A673 (cell line): Measurements from ENCODE around the gene NDUFB11. TPM values are rescaled to one million over a fixed set of nuclear protein-coding genes. Genes with fewer than 3 reads are reported as not detected.

Source experiments
- BruUV-seq: library from RNA; stranded (reverse); fragments of 400-500 nt; replicated peaks from 2 replicates; lab custom pipeline; 2021; lab: Mats Ljungman, UMichigan
- CTCF ChIA-PET: fragments of 300-600 bp; sonication (Branson Sonifier 250); formaldehyde crosslinking; loops from one replicate; lab custom pipeline; 2022; ENCODE audit warnings: antibody characterized with exemption; lab: Charles Lee
- POLR2A ChIA-PET: fragments of 300-600 bp; sonication (Branson Sonifier 250); formaldehyde crosslinking; loops from one replicate; lab custom pipeline; 2022; ENCODE audit warnings: antibody characterized with exemption; ENCODE audit not compliant: low non-redundant PET; lab: Charles Lee
- DNase-seq: peaks from one replicate; pipeline ENCODE4 v3.0.0-alpha.2; 2015; ENCODE audit warnings: low spot score
- H3K27ac ChIP-seq: fragments of 200-600 bp; sonication (generic); 2 replicates; pipeline ENCODE4 v1.5.1; 2016; ENCODE audit warnings: mixed run types, low read depth, mild to moderate bottlenecking, mixed read lengths, antibody characterized with exemption, low read length; ENCODE audit not compliant: poor library complexity, severe bottlenecking
- H3K27me3 ChIP-seq: fragments of 200-600 bp; sonication (generic); replicated peaks from 2 replicates; pipeline ENCODE4 v1.6.1; 2017; ENCODE audit warnings: mixed run types, low read depth, mild to moderate bottlenecking, mixed read lengths, antibody characterized with exemption, low read length; ENCODE audit not compliant: insufficient read depth, poor library complexity
- H3K36me3 ChIP-seq: fragments of 200-600 bp; sonication (generic); 2 replicates; pipeline ENCODE4 v1.6.1; 2016; ENCODE audit warnings: mixed run types, mild to moderate bottlenecking, mixed read lengths, antibody characterized with exemption, low read length; ENCODE audit not compliant: insufficient read depth, poor library complexity, severe bottlenecking
- H3K4me1 ChIP-seq: fragments of 200-600 bp; sonication (generic); 2 replicates; pipeline ENCODE4 v1.6.1; 2017; ENCODE audit warnings: mixed run types, mild to moderate bottlenecking, mixed read lengths, antibody characterized with exemption, low read length; ENCODE audit not compliant: insufficient read depth, poor library complexity, severe bottlenecking
- H3K4me3 ChIP-seq: fragments of 200-600 bp; sonication (generic); 2 replicates; pipeline ENCODE4 v1.5.1; 2016; ENCODE audit warnings: low read depth, mixed run types, mild to moderate bottlenecking, mixed read lengths, low read length; ENCODE audit not compliant: poor library complexity, severe bottlenecking
- H3K9me3 ChIP-seq: fragments of 200-600 bp; sonication (generic); 2 replicates; pipeline ENCODE4 v1.6.1; 2016; ENCODE audit warnings: mixed run types, low read depth, mild to moderate bottlenecking, mixed read lengths, antibody characterized with exemption, low read length; ENCODE audit not compliant: poor library complexity, severe bottlenecking
- EZH2 ChIP-seq: fragments of 200-600 bp; sonication (generic); IDR thresholded peaks from 2 replicates; pipeline ENCODE4 v1.6.1; 2017; ENCODE audit warnings: borderline replicate concordance, low read depth, mild to moderate bottlenecking, mixed read lengths, antibody characterized with exemption, low read length; ENCODE audit not compliant: poor library complexity, severe bottlenecking
- intact Hi-C: fragments of 100-400 bp; cut with micrococcal nuclease; formaldehyde crosslinking; loops from one replicate; pipeline ENCODE4 v1.10.0; 2022; ENCODE audit not compliant: unreplicated experiment
- total RNA-seq: library from RNA; stranded (reverse); gene quantifications from 2 replicates; pipeline ENCODE4 v1.2.3, GENCODE V29; 2021
- TF ChIP-seq, protein P1 (sequence below): fragments of 300-800, 200-600 bp; sonication (generic); conservative IDR thresholded peaks from 2 replicates; pipeline ENCODE4 v1.5.1; 2017; ENCODE audit warnings: low read depth, mild to moderate bottlenecking, antibody characterized with exemption, low read length, moderate library complexity, mixed read lengths

NDUFB11 gene
- total RNA-seq, 1 experiment from 2014 or later, result 137 TPM

DNA sequence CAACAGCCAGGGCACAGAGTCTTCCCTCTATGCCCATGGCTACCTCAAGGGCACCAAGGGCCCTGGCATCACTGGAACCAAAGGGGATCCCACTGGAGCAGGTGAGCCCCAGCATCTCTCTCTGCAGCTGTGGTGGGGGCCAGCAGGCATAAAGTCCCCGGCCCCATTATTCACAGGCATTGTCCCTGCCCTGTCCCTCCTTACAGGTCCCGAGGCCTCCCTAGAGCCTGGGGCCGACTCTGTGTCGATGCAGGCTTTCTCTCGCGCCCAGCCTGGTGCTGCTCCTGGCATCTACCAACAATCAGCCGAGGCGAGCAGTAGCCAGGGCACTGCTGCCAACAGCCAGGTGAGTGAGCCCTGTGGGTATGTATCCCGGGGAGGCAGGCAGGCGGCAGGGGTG, 36.8 kb upstream of the NDUFB11 start:
- CTCF ChIA-PET, result no interaction called here
- TF ChIP-seq, protein P1, sequence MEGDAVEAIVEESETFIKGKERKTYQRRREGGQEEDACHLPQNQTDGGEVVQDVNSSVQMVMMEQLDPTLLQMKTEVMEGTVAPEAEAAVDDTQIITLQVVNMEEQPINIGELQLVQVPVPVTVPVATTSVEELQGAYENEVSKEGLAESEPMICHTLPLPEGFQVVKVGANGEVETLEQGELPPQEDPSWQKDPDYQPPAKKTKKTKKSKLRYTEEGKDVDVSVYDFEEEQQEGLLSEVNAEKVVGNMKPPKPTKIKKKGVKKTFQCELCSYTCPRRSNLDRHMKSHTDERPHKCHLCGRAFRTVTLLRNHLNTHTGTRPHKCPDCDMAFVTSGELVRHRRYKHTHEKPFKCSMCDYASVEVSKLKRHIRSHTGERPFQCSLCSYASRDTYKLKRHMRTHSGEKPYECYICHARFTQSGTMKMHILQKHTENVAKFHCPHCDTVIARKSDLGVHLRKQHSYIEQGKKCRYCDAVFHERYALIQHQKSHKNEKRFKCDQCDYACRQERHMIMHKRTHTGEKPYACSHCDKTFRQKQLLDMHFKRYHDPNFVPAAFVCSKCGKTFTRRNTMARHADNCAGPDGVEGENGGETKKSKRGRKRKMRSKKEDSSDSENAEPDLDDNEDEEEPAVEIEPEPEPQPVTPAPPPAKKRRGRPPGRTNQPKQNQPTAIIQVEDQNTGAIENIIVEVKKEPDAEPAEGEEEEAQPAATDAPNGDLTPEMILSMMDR, result no peak
- no peak for TF ChIP-seq EZH2
- H3K27me3 ChIP-seq, result no peaks in the 10 kb centered on the region
- no peaks in the 10 kb centered on the region for H3K4me1 ChIP-seq
- H3K27ac ChIP-seq, result no peak overlapping the region
- intact Hi-C loops, result no loop called here
- H3K9me3 ChIP-seq, result no peaks in the 10 kb centered on the region
- DNase-seq, result no peak
- peaks cover 44% of the 10 kb centered on the region for H3K36me3 ChIP-seq
- BruUV-seq, result no TSS peak
- no peak overlapping the region for H3K4me3 ChIP-seq
- POLR2A ChIA-PET, result no interaction called here

DNA sequence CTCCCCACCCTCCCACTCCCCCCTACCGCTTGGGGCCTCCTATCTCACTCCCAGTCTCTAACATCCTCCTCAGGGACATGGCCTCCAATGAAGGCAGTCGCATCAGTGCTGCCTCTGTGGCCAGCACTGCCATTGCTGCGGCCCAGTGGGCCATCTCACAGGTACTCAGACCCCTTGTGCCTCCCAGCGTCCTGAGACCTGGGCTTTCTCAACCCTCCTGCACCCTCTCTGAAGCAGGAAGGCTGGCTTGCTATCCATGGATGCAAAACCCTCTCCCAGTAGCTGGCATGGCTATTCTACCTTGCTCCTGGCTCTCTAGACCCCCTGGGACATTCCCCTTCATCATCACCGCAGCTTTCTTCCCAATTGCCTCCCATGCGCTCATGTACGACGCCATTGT, 35.8 kb upstream of the NDUFB11 start:
- POLR2A ChIA-PET, result no interaction called here
- H3K36me3 ChIP-seq, result peaks cover 46% of the 10 kb centered on the region
- no peak for DNase-seq
- no peak overlapping the region for H3K4me3 ChIP-seq
- CTCF ChIA-PET, result no interaction called here
- intact Hi-C loops, result no loop called here
- no peak overlapping the region for H3K27ac ChIP-seq
- H3K4me1 ChIP-seq, result no peaks in the 10 kb centered on the region
- no peaks in the 10 kb centered on the region for H3K27me3 ChIP-seq
- no peak for TF ChIP-seq EZH2
- TF ChIP-seq, protein P1, result no peak
- H3K9me3 ChIP-seq, result no peaks in the 10 kb centered on the region
- no TSS peak for BruUV-seq

DNA sequence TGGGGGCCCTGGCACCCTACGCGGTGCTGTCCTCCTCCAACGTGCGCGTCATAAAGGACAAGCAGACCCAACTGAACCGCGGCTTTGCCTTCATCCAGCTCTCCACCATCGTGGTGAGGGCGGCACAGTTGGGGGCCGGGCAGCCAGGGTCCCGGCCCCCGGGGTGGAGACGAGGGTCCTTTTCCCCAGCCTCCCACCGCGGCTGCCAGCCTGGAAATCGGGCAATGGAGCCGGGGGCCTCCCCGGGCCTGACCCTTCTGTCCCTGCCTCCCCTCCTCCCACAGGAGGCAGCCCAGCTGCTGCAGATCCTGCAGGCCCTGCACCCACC, 35.4 kb upstream of the NDUFB11 start:
- H3K27me3 ChIP-seq, result no peaks in the 10 kb centered on the region
- ChIA-PET POLR2A (no interaction called here), CTCF (no interaction called here)
- intact Hi-C loops, result no loop called here
- H3K4me3 ChIP-seq, result no peak overlapping the region
- BruUV-seq, result no TSS peak
- no peak for DNase-seq
- H3K9me3 ChIP-seq, result no peaks in the 10 kb centered on the region
- no peak for TF ChIP-seq EZH2
- TF ChIP-seq, protein P1, result no peak
- no peak overlapping the region for H3K27ac ChIP-seq
- no peaks in the 10 kb centered on the region for H3K4me1 ChIP-seq
- peaks cover 46% of the 10 kb centered on the region for H3K36me3 ChIP-seq
